ENCODE data around the gene FOLR2. TPM values are rescaled to one million over a fixed set of nuclear protein-coding genes. Genes with fewer than 3 reads are reported as not detected.

The FOLR2 gene
- total and polyA plus RNA-seq, 2 of the 8 experiments (the other 6 are each of a cell fraction or from before 2014, with no cell fraction given): not detected

- no peak for FAIRE-seq
- CTCF ChIA-PET (ENCODE audit: partially characterized antibody): interaction anchor here (1.0 to 2.8 kb wide), 6 partner anchors 9 to 383 kb away, joined by 3 to 16 read pairs (median 6); no protein-coding TSS in a partner anchor
- no peak overlapping the region for H2AFZ ChIP-seq (ENCODE audit: low read length)
- TF ChIP-seq SP2 (IDR thresholded peaks at IDR 0.05; ENCODE audit: low read length) (no peak), SIX5 (IDR thresholded peaks at IDR 0.05; ENCODE audit: low read depth, low read length) (no peak), YY1 (IDR thresholded peaks at IDR 0.05; ENCODE audit: low read depth, low read length) (no peak), CHD1 (IDR thresholded peaks at IDR 0.05; ENCODE audit: low read depth, low read length) (no peak), PHF8 (conservative IDR thresholded peaks at IDR 0.05; ENCODE audit: low read depth, low read length) (no peak), BCL11A (IDR thresholded peaks at IDR 0.05; ENCODE audit: low read depth in 2 of 2, low read length in 2 of 2) (no peak), ATF3 (IDR thresholded peaks at IDR 0.05; ENCODE audit: insufficient read depth, low read depth, low read length) (no peak), CTBP2 (IDR thresholded peaks at IDR 0.05; ENCODE audit: borderline replicate concordance, insufficient read depth, insufficient read length, low read length) (no peak), SIN3A (conservative IDR thresholded peaks at IDR 0.05 in 1 of 2, IDR thresholded peaks at IDR 0.05 in 1 of 2; ENCODE audit: low read depth in 1 of 2, low read length in 2 of 2) (no peak), EP300 (IDR thresholded peaks at IDR 0.05; ENCODE audit: borderline replicate concordance in 1 of 2, low read depth in 2 of 2, low read length in 2 of 2) (no peak), GTF2F1 (IDR thresholded peaks at IDR 0.05; ENCODE audit: borderline replicate concordance, low read depth, low read length) (no peak), RNF2 (IDR thresholded peaks at IDR 0.05; ENCODE audit: borderline replicate concordance, low read depth, low read length, missing control alignments, poor library complexity, severe bottlenecking) (no peak), EGR1 (IDR thresholded peaks at IDR 0.05; ENCODE audit: borderline replicate concordance, low read depth, low read length) (no peak)
Measured at GRCh38 chr11:72190631-72191071, 25.9 kb upstream of the FOLR2 start.

More at GRCh38 chr11:72190631-72191071, 25.9 kb upstream of the FOLR2 start:
- no peak overlapping the region for H3K4me2 ChIP-seq (ENCODE audit: insufficient read depth in 1 of 2, low read depth in 2 of 2, low read length in 2 of 2)
- WGBS, 2 experiments (ENCODE audit: extremely low coverage in 1 of 2, insufficient coverage in 1 of 2, insufficient read length in 1 of 2, insufficient replicate concordance in 2 of 2, low coverage in 1 of 2, low lambda C conversion rate in 2 of 2, missing lambda C conversion rate in 1 of 2): 85% methylated on average over 5 of the region's 5 CpGs; no CpG with 5 or more reads in 1 of the 2 experiments
- H3K56ac ChIP-seq (replicated peaks; ENCODE audit: insufficient read length, low read depth, low read length): no peak overlapping the region
- no peak overlapping the region for H3K9ac ChIP-seq (replicated peaks in 1 of 4; ENCODE audit: extremely low read depth in 1 of 4, low read depth in 3 of 4, low read length in 3 of 4)
- H3K23ac ChIP-seq (ENCODE audit: insufficient read length): no peak overlapping the region
- no peaks in the 10 kb centered on the region for H3K9me3 ChIP-seq (ENCODE audit: insufficient read depth in 2 of 2, low read depth in 1 of 2, low read length in 1 of 2)
- no peak overlapping the region for H4K5ac ChIP-seq (ENCODE audit: insufficient read length, low read depth, low read length)
- no peaks in the 10 kb centered on the region for H3K79me2 ChIP-seq (ENCODE audit: control insufficient read depth in 1 of 2, insufficient read depth in 2 of 2, low read length in 2 of 2)
- H3K79me1 ChIP-seq (ENCODE audit: low read depth, low read length): no peaks in the 10 kb centered on the region
- H3K4ac ChIP-seq (replicated peaks; ENCODE audit: insufficient read length, low read depth, low read length): no peak overlapping the region
- no peak overlapping the region for H2AK5ac ChIP-seq (ENCODE audit: low read depth, low read length)
- no peak overlapping the region for H3K27ac ChIP-seq (ENCODE audit: low read depth, low read length)
- no peaks in the 10 kb centered on the region for H3K36me3 ChIP-seq (ENCODE audit: control insufficient read depth in 2 of 4, insufficient read depth in 4 of 4, low read length in 3 of 4)
- no peak overlapping the region for H3K14ac ChIP-seq (ENCODE audit: insufficient read length)
- POLR2A ChIA-PET (ENCODE audit: partially characterized antibody): no interaction called here
- no peaks in the 10 kb centered on the region for H3K27me3 ChIP-seq (replicated peaks in 1 of 4; ENCODE audit: control insufficient read depth in 3 of 4, extremely low read depth in 1 of 4, insufficient read depth in 3 of 4, low read length in 3 of 4)
- no peak overlapping the region for H2BK15ac ChIP-seq (ENCODE audit: low read length)
- DNase-seq (ENCODE audit: low read depth in 1 of 2, low spot score in 2 of 2): no peak
- H4K91ac ChIP-seq (replicated peaks; ENCODE audit: insufficient read length, low read length): no peak overlapping the region
- H3K23me2 ChIP-seq (ENCODE audit: low read depth, low read length): no peaks in the 10 kb centered on the region
- H3K4me1 ChIP-seq (replicated peaks in 1 of 4; ENCODE audit: control insufficient read depth in 3 of 4, insufficient read depth in 4 of 4, low read length in 3 of 4): peaks cover 0 to 3% (median 0%) of the 10 kb centered on the region in 4 experiments; a peak in 1 of 7 replicates
- H2BK120ac ChIP-seq (replicated peaks; ENCODE audit: low read depth, low read length): no peak overlapping the region
- no peak overlapping the region for H3K18ac ChIP-seq (ENCODE audit: extremely low read depth, low read length)
- H2BK5ac ChIP-seq (ENCODE audit: low read depth, low read length): no peak overlapping the region
- H2BK12ac ChIP-seq (ENCODE audit: low read depth, low read length): no peak overlapping the region
- no peak overlapping the region for H2BK20ac ChIP-seq (ENCODE audit: low read length)
- H3K4me3 ChIP-seq (ENCODE audit: extremely low read depth in 1 of 4, insufficient read depth in 2 of 4, low read depth in 3 of 4, low read length in 4 of 4): no peak overlapping the region
- no peaks in the 10 kb centered on the region for H4K20me1 ChIP-seq (replicated peaks in 1 of 2; ENCODE audit: control insufficient read depth in 1 of 2, insufficient read depth in 2 of 2, low read length in 2 of 2)
- H4K8ac ChIP-seq (ENCODE audit: extremely low read depth, insufficient read depth, low read length): no peak overlapping the region

Data from H1 (cell line).